ACC112 (cell line): ENCODE measurements around the gene STRC.
"Not testable (repeated sequence)": the region's sequence is repeated elsewhere in the genome, so short reads cannot be mapped to it uniquely, and the experiment has no call there.

Source experiments
- H2AFZ ChIP-seq: fragments of 200-600 bp; sonication (generic); one replicate; pipeline ENCODE4 v1.6.0; 2017; ENCODE audit warnings: antibody characterized with exemption, low read length; ENCODE audit not compliant: unreplicated experiment
- H3K27ac ChIP-seq: fragments of 200-600 bp; sonication (generic); 2 replicates; pipeline ENCODE4 v1.5.1; 2014; ENCODE audit warnings: low read depth, mild to moderate bottlenecking, antibody characterized with exemption, low read length, moderate library complexity
- H3K27me3 ChIP-seq: fragments of 200-600 bp; sonication (generic); 2 replicates; pipeline ENCODE4 v1.6.1; 2014; ENCODE audit warnings: mild to moderate bottlenecking, antibody characterized with exemption, low read length, moderate library complexity, mixed read lengths; ENCODE audit not compliant: insufficient read depth
- H3K36me3 ChIP-seq: fragments of 200-600 bp; sonication (generic); 2 replicates; pipeline ENCODE4 v1.6.1; 2016; ENCODE audit warnings: mild to moderate bottlenecking, antibody characterized with exemption, low read length, moderate library complexity, mixed read lengths; ENCODE audit not compliant: insufficient read depth
- H3K4me1 ChIP-seq: fragments of 200-600 bp; sonication (generic); one replicate; pipeline ENCODE4 v1.6.1; 2016; ENCODE audit warnings: low read length, mixed read lengths; ENCODE audit not compliant: insufficient read depth, unreplicated experiment, control insufficient read depth
- H3K4me3 ChIP-seq: fragments of 200-600 bp; sonication (generic); 2 replicates; pipeline ENCODE4 v1.5.1; 2014; ENCODE audit warnings: mild to moderate bottlenecking, low read depth, low read length
- H3K79me2 ChIP-seq: fragments of 200-600 bp; sonication (generic); one replicate; pipeline ENCODE4 v1.6.0; 2016; ENCODE audit warnings: low read length; ENCODE audit not compliant: control insufficient read depth, unreplicated experiment, insufficient read depth

The STRC gene

DNA sequence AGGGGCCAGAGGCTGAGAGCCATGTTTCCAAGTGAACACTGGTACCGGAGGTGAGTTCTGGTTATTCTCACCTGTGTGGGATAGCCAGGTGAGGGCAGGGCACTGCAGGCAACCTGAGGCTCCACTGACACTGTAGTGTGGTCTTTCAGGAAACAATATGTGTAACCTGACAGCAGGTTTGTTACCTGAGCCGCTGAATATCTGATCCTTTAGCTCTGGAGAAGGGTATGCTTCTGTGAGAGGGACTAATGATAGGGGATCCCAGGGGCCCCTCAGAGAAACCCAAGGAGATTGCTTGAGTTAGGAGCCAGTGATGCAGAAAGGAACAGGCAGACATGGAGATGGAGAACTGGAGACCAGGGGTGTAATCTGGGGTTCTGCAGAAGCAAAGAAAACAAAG is at the start of gene STRC:
STRC (minus strand) TSS at position 101 of the 400 bp plus-strand sequence; CDS start at position 23, 78 bp downstream.
- H2AFZ ChIP-seq, H3K27me3 ChIP-seq, H3K79me2 ChIP-seq, H3K27ac ChIP-seq, H3K36me3 ChIP-seq, H3K4me3 ChIP-seq, H3K4me1 ChIP-seq: not testable (repeated sequence)

DNA sequence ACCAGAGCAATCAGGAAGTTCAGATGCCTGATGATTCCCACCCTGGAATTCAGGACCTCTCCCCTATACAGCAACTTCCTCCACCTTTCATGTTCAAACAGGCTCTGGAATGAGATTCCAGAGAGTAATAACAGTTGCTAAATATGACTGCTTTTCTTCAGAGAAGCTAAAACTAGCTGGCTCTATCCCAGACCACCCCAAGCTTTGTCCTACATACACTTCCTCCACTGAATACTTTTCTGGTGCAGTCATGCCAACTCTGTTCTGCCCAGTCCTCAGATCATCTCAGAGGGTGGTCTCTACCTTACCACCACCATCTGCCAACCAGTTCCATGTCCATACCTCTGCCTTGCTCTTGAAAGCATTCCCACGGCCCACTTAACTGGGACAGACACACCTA is 47.6 kb upstream of the STRC start:
- not testable (repeated sequence) for H3K4me3 ChIP-seq, H3K27me3 ChIP-seq, H3K79me2 ChIP-seq, H3K4me1 ChIP-seq, H2AFZ ChIP-seq, H3K36me3 ChIP-seq, H3K27ac ChIP-seq

DNA sequence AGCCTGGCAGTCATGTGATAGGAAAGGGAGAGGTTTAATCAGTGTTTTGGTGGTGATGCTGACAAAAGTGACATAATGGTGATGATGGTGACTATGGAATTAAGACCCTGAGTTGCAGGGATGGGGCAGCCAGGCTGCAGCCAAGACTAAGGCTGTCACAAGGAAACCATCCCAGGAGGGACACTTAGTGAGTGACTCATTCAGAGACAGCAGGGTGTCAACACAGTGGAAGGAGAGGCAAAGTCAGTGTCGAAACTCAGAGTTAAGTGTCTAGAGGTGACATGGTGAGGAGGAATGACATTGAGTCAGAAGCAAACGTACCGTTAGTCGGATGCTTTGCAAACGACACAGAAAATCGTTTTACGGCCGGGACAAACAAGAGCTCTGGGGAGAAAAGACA is 44.7 kb upstream of the STRC start:
- not testable (repeated sequence) for H2AFZ ChIP-seq, H3K79me2 ChIP-seq, H3K36me3 ChIP-seq, H3K4me1 ChIP-seq, H3K27me3 ChIP-seq, H3K27ac ChIP-seq, H3K4me3 ChIP-seq

DNA sequence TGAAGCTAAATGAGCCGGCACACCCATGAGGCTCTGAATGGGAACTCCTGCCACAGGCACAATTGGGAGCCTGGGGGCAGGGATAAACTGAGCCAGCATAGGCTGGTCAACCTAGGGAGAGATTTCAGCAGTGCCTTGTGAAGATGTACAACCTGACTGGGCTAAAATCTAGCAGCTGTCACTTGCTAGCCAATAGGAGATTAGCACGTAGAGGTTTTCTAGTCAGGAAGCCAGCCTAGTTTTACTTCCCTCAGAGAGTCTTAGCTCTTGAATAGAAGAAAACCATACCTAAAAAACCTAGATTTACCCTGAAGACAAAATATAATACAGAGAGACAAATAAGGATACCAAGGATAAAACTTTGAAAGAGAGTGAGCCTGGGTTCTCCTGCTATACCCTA is 43.7 kb upstream of the STRC start:
- H3K36me3 ChIP-seq, H3K4me1 ChIP-seq, H2AFZ ChIP-seq, H3K27me3 ChIP-seq, H3K4me3 ChIP-seq, H3K79me2 ChIP-seq, H3K27ac ChIP-seq: not testable (repeated sequence)

DNA sequence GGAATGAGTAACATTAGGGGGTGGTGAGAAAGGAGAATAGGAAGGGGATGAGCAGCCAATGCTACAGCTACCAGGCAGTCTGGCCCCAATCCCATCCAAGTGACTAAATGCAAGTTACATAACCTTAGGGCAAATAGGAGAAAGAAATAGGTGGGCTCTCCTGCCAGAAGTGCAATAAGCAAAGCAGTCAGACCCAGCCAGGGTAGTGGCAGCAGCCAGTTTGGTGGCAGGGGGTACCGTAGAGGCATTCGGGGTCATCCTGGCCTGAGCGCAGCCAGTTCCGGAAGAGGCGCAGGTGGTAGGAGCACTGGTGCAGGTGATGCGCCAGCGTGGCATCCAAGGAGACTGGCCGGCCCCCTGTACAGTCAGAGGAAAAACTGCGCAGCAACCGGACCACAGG is 41.1 kb upstream of the STRC start:
- H3K4me3 ChIP-seq, H2AFZ ChIP-seq, H3K27me3 ChIP-seq, H3K36me3 ChIP-seq, H3K79me2 ChIP-seq, H3K27ac ChIP-seq, H3K4me1 ChIP-seq: not testable (repeated sequence)

DNA sequence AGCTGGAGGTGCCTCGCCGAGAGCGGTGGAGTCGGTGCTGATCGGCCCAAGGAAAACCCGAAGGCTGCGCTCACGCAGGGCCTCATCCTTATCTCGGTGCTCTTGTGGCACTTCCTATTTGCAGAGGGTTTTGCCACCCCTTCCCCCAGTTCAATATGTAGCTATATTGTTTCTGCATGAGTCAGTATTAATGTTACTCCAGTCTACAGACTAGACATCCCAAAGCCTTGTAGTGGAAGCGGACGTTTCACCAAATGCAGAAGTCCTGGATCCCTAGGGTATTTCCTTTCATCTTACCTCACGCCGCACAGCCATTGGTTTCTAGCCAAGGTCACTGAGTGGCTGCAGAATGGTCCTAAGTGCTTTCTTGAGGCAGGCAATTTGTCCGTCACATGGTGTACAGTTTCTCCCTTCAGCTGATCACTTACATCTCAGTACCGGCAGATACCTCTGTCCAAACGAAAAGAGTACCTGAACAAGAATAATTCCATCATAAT is 30.9 kb upstream of the STRC start:
- H3K36me3 ChIP-seq, H3K4me3 ChIP-seq, H2AFZ ChIP-seq, H3K27me3 ChIP-seq, H3K27ac ChIP-seq, H3K79me2 ChIP-seq, H3K4me1 ChIP-seq: not testable (repeated sequence)

DNA sequence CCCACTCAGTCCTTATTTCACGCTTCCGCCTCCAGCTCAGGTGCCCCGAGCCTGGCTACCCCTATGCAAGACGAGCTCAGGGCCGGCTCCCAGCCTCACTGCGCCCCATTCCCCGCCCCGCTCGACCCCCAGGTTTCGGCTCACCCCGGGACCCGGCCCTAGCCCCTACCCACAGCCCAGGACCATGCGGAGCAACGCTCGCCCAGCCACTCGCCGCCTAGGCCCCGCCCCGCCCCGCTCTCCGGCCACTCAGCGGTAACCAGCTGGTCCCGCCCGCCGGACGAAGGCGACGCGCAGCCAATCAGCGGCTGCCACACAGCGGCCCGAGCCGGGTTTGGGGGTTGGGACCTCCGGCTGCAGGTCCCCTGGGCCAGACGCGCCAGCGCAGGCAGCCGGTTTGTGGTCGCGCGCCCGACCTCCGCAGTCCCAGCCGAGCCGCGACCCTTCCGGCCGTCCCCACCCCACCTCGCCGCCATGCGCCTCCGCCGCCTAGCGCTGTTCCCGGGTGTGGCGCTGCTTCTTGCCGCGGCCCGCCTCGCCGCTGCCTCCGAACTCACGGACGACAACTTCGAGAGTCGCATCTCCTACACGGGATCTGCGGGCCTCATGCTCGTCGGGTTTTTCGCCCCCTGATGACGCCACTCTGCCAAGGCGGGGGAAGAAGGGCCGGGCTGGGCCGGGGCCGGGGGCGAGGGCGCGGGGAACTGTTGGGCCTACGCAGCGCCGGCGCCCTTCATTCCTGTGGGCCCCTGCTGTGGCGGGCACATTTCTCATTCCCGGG is 30.2 kb upstream of the STRC start, which contains the start of gene CATSPER2:
CATSPER2 (minus strand) TSS at position 196 of the 781 bp plus-strand sequence. CDS start 783 bp downstream, outside the sequence.
- no peak within 1 kb of the TSS for H2AFZ ChIP-seq
- no peak within 1 kb of the TSS for H3K27ac ChIP-seq
- no peaks in the 10 kb centered on the region for H3K36me3 ChIP-seq
- H3K4me1 ChIP-seq = no peaks in the 10 kb centered on the region
- H3K79me2 ChIP-seq = no peaks in the 10 kb centered on the region
- no peak within 1 kb of the TSS for H3K4me3 ChIP-seq
- H3K27me3 ChIP-seq = no peaks in the 10 kb centered on the region

DNA sequence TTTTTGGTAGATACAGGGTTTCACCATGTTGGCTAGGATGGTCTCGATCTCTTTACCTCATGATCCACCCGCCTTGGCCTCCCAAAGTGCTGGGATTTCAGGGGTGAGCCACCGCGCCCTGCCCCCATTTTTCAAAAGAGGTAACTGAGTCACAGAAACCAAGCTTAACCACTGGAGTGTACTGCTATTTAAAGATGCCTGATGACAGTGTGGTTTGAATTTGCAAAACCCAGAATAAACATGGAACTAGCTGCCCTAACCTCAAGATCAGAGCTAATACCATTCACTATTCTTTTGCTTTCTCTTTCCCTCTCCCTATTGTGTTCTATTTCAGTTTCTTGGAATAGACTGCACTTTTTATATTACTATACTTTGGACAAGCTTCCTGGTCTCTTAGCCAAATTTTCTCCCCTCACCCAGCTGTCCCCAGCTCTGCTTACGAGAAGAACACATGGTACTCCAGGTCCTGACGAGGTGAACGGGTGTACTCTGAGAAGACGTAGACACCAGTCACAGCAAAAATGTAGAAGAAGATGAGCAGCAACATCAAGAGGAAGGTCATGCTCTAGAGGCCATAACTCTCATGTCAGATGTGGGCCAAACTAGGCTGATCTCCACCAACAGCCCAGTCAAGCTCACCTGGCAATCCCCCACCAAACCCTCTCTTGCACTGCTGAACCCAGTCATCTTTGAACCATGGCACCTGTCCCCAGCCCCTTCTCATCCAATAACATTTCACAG is 20.0 kb upstream of the STRC start:
- H3K27ac ChIP-seq, H2AFZ ChIP-seq, H3K27me3 ChIP-seq, H3K4me1 ChIP-seq, H3K79me2 ChIP-seq, H3K36me3 ChIP-seq, H3K4me3 ChIP-seq: not testable (repeated sequence)

DNA sequence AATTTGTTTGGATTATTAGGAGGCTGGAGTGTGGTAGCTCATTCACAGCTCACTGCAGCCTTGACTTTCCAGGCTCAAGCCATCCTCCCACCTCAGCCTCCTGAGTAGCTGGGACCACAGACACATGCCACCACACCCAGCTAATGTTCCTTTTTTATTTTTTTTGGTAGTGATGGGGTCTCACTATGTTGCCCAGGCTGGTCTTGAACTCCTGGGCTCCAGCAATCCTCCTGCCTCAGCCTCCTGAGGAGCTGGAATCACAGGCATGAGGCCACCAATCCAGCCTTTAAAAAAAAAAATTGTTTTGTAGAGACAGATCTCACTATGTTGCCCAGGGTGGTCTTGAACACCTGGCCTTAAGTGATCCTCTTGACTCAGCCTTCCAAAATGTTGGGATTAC is 8.3 kb upstream of the STRC start:
- H2AFZ ChIP-seq, H3K36me3 ChIP-seq, H3K27me3 ChIP-seq, H3K79me2 ChIP-seq, H3K4me3 ChIP-seq, H3K4me1 ChIP-seq, H3K27ac ChIP-seq: not testable (repeated sequence)

DNA sequence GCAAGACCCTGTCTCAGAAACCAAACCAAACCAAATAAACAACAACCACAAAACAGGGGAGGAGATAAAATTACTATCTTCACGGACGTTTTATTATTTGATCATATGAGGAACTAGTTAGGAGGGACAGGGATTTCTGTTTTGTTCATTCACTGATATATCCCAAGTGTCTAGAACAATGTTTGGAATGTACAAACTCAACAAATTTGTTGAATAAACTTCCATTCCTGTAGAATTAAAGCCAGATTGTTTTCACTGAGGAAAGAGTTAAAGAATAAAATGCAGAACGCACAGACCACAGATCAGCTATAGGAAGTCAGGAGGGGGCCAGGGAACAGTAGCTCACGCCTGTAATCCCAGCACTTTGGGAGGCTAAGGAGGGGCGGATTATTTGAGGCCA is 6.5 kb upstream of the STRC start:
- Histone ChIP-seq H3K4me1 (no peaks in the 10 kb centered on the region), H3K27me3 (peaks cover 3% of the 10 kb centered on the region; the same call in 1 of the 2 replicates), H2AFZ (no peak overlapping the region), H3K79me2 (no peaks in the 10 kb centered on the region), H3K4me3 (no peak overlapping the region), H3K36me3 (no peaks in the 10 kb centered on the region), H3K27ac (no peak overlapping the region)
